GM10266 (cell line): ENCODE measurements around the gene PRMT1.
A peak's percentile ranks its signal among the peaks of the same experiment; 100 is the strongest.

Source experiments
- DNase-seq: peaks from one replicate; pipeline ENCODE4 v3.0.0; 2012; ENCODE audit errors: extremely low spot score
- CTCF ChIP-seq: IDR thresholded peaks from 2 replicates; pipeline ENCODE4 v1.5.1; 2012; ENCODE audit warnings: mild to moderate bottlenecking, low read depth; ENCODE audit not compliant: control insufficient read depth, insufficient read depth; ENCODE audit errors: missing control alignments

PRMT1 gene

GRCh38 chr19:49665036-49665350, 12.1 kb upstream of the PRMT1 start:
- DNase-seq = no peak
- no peak for TF ChIP-seq CTCF

DNA sequence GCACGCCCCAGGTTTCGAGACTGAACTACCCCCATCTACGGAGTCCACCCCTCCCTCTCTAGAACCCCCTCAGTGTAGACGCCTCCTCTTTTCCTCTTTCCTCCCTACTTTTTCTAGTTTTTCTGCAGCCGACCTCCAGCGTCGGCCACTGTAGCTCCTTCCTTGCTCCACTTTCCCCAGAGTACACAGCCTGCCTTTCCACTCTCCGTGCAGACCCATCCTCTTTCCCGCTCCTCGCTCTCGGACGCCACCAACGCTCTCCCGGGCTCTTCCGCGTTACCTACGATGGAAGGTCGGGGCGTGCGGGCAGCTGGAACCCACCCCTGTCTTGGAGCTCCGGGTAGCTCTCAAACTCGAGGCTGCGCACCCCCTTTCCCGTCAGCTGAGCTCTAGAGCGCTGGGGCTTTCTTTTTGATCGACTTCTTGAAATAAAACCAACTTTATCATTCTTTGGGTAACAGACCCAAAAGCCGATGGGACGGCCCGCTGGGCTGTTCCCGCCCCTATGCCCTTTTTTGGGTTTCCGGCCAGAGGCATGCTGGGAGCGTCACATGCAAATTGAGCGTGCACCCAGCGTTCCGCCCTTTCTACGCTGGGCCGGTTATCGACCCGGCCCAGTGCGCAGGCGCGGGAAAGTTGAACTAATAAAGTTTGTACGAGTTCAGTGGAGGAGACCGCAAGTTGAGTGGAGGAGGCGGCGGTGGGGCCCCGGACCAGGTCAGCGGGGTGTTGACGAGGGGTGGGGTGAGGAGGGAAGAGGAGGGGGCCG, 11.5 kb upstream of the PRMT1 start, which contains the start of the genes BCL2L12 and IRF3:
Gene BCL2L12, plus strand, starts transcription at position 583 of the 769 bp plus-strand sequence. CDS start 760 bp downstream, outside the sequence.
Gene IRF3, minus strand, starts transcription at position 507 of the 769 bp plus-strand sequence. CDS start 1,019 bp downstream, outside the sequence.
- DNase-seq = peak; percentile 99
- TF ChIP-seq CTCF = no peak

DNA sequence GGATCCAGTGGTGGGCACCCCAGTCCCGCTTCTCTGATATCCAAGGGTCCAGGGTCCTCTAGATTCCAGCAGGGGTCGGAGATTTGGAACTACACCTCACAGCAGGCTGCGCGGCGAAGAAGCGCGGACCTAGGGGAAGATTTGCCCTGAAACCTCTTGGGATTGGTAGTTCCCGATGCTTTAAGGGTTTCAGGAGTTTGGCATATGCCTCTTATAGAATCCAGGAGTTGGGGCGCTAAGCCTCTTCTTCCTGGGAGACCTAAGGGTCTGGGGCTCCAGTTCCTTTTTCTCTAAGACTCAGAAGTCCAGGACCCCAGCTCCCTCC, 11.0 kb upstream of the PRMT1 start:
- DNase-seq = no peak
- no peak for TF ChIP-seq CTCF

- DNase-seq = no peak
- no peak for TF ChIP-seq CTCF
These were observed 9.6 kb upstream of the PRMT1 start for GRCh38 chr19:49667473-49667872.

GRCh38 chr19:49669516-49669915, 7.6 kb upstream of the PRMT1 start:
- TF ChIP-seq CTCF = no peak
- no peak for DNase-seq

- DNase-seq = peak; percentile 92
- peak; percentile 98 for TF ChIP-seq CTCF
These were observed 4.7 kb upstream of the PRMT1 start for GRCh38 chr19:49672131-49672919.

DNA sequence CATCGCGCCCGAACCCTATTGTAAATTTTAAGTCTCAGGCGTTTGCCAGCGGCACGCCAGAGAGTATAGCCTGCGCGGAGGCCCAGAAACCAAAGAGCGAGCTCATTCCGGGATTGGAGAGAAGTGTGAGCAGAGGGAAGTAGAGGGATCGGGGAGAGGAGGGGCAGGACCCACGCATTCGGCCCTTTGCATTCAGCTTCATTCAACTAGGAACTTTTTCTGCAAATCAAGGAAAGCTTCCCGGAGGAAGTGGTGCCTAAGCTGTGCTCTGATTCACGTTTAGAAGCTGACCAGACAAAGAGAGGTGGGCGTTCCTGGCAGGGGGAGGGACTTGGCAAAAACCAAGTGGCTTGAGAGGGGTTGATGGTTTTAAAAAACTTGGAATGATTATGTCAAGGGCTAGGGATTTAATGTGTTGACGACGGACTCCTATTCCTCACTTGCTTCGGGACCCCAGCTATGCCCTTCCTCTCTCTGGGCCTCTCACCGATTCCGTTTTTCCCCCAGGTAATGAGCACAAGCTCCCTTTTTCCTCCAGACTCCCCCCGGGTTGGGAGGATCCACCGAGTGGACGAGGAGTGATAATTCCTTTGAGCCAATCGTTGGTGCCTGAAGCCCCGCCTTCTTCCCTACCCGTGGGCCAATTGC, 811 bp upstream of the PRMT1 start:
- DNase-seq = peak; percentile 83
- TF ChIP-seq CTCF = no peak
